ENCODE data around the gene TNK1.
A peak's percentile ranks its signal among the peaks of the same experiment; 100 is the strongest.

TNK1 gene

GRCh38 chr17:7435676-7436555, 55.0 kb downstream of the TNK1 start:
- no peak for DNase-seq (ENCODE audit: low spot score)

- DNase-seq (ENCODE audit: low spot score) = peak; percentile 74
These were observed 55.9 kb downstream of the TNK1 start for GRCh38 chr17:7436556-7437368.

- DNase-seq (ENCODE audit: low spot score) = no peak
These were observed 56.5 kb downstream of the TNK1 start for GRCh38 chr17:7437369-7437863.

GRCh38 chr17:7437950-7438614, 57.2 kb downstream of the TNK1 start:
- no peak for DNase-seq (ENCODE audit: low spot score)

- no peak for DNase-seq (ENCODE audit: low spot score)
These were observed 58.0 kb downstream of the TNK1 start for GRCh38 chr17:7438656-7439460.

All from putamen (tissue), 1 donor.